Epidermal melanocyte (primary cell): ENCODE data around the gene DNAH11.
"Not testable (repeated sequence)": the region's sequence is repeated elsewhere in the genome, so short reads cannot be mapped to it uniquely, and the experiment has no call there.

Source experiments
- DNase-seq: peaks from one replicate; pipeline ENCODE4 v3.0.0; 2011; ENCODE audit warnings: low spot score; ENCODE audit not compliant: insufficient read length

DNAH11 gene

GRCh38 chr7:21616796-21617436 is 74.1 kb downstream of the DNAH11 start:
- DNase-seq = no peak

- no peak for DNase-seq
Measured at GRCh38 chr7:21617513-21617912, 74.7 kb downstream of the DNAH11 start.

- peak; percentile 36 for DNase-seq
Measured at GRCh38 chr7:21617916-21618390, 75.1 kb downstream of the DNAH11 start.

GRCh38 chr7:21618706-21619105 is 75.9 kb downstream of the DNAH11 start:
- no peak for DNase-seq

GRCh38 chr7:21620054-21620453 is 77.2 kb downstream of the DNAH11 start:
- DNase-seq = no peak

- no peak for DNase-seq
Measured at GRCh38 chr7:21624320-21624719, 81.5 kb downstream of the DNAH11 start.

GRCh38 chr7:21636694-21637093 is 93.9 kb downstream of the DNAH11 start:
- DNase-seq = no peak

GRCh38 chr7:21639206-21639868 is 96.5 kb downstream of the DNAH11 start:
- no peak for DNase-seq

GRCh38 chr7:21640105-21640504 is 97.3 kb downstream of the DNAH11 start:
- no peak for DNase-seq

- no peak for DNase-seq
Measured at GRCh38 chr7:21641546-21641945, 98.7 kb downstream of the DNAH11 start.

- no peak for DNase-seq
Measured at GRCh38 chr7:21642422-21642821, 99.6 kb downstream of the DNAH11 start.

- no peak for DNase-seq
Measured at GRCh38 chr7:21651697-21652096, 108.9 kb downstream of the DNAH11 start.

GRCh38 chr7:21653623-21654022 is 110.8 kb downstream of the DNAH11 start:
- no peak for DNase-seq

GRCh38 chr7:21656081-21656480 is 113.2 kb downstream of the DNAH11 start:
- no peak for DNase-seq

- DNase-seq = no peak
Measured at GRCh38 chr7:21656796-21657195, 114.0 kb downstream of the DNAH11 start.

GRCh38 chr7:21670496-21670895 is 127.7 kb downstream of the DNAH11 start:
- no peak for DNase-seq

GRCh38 chr7:21671859-21672258 is 129.0 kb downstream of the DNAH11 start:
- DNase-seq = no peak

GRCh38 chr7:21675255-21675654 is 132.4 kb downstream of the DNAH11 start:
- no peak for DNase-seq

GRCh38 chr7:21690705-21691104 is 147.9 kb downstream of the DNAH11 start:
- no peak for DNase-seq

- not testable (repeated sequence) for DNase-seq
Measured at GRCh38 chr7:21691146-21691545, 148.3 kb downstream of the DNAH11 start.

GRCh38 chr7:21700587-21700986 is 157.7 kb downstream of the DNAH11 start:
- not testable (repeated sequence) for DNase-seq

- no peak for DNase-seq
Measured at GRCh38 chr7:21702303-21702702, 159.5 kb downstream of the DNAH11 start.

- no peak for DNase-seq
Measured at GRCh38 chr7:21704359-21704758, 161.5 kb downstream of the DNAH11 start.
